ENCODE data around the gene DYNLT1. TPM values are rescaled to one million over a fixed set of nuclear protein-coding genes. Genes with fewer than 3 reads are reported as not detected.
A peak's percentile ranks its signal among the peaks of the same experiment; 100 is the strongest.
"Not testable (repeated sequence)": the region's sequence is repeated elsewhere in the genome, so short reads cannot be mapped to it uniquely, and the experiment has no call there.

DYNLT1 gene
- total and polyA plus RNA-seq, 7 donors, result 68.7 to 457 (median 118) TPM

- intact Hi-C loops (cut with DNase I), result no loop called here
- H3K9me3 ChIP-seq, result no peaks in the 10 kb centered on the region
- H3K4me3 ChIP-seq, result no peak overlapping the region
- 90 to 94% methylated on average over 7 of the region's 7 CpGs for WGBS, 2 donors
- TF ChIP-seq POLR2AphosphoS5 (IDR thresholded peaks at IDR 0.05) (no peak), POLR2A (IDR thresholded peaks at IDR 0.05) (no peak), CTCF (IDR thresholded peaks at IDR 0.05) (no peak), EP300 (IDR thresholded peaks at IDR 0.05) (no peak)
- peaks cover 0 to 60% (median 18%) of the 10 kb centered on the region in 4 donors for H3K36me3 ChIP-seq
- DNase-seq, result no peak
- peaks cover 0 to 22% (median 14%) of the 10 kb centered on the region in 4 donors for H3K4me1 ChIP-seq
- H3K27me3 ChIP-seq, result no peaks in the 10 kb centered on the region
- H3K27ac ChIP-seq, result no peak overlapping the region
Observed at GRCh38 chr6:158635427-158636073, 9.0 kb downstream of the DYNLT1 start.

GRCh38 chr6:158634695-158635426 is 9.7 kb downstream of the DYNLT1 start:
- H3K9me3 ChIP-seq, result no peaks in the 10 kb centered on the region
- TF ChIP-seq POLR2AphosphoS5 (IDR thresholded peaks at IDR 0.05) (no peak), POLR2A (IDR thresholded peaks at IDR 0.05) (no peak), EP300 (IDR thresholded peaks at IDR 0.05) (no peak), CTCF (IDR thresholded peaks at IDR 0.05) (no peak)
- intact Hi-C loops (cut with DNase I), result no loop called here
- no peak for DNase-seq
- no peaks in the 10 kb centered on the region for H3K27me3 ChIP-seq
- H3K4me1 ChIP-seq, result peaks cover 0 to 22% (median 13%) of the 10 kb centered on the region in 4 donors
- no peak overlapping the region for H3K4me3 ChIP-seq
- peaks cover 0 to 54% (median 18%) of the 10 kb centered on the region in 4 donors for H3K36me3 ChIP-seq
- no peak overlapping the region for H3K27ac ChIP-seq
- 53 to 64% methylated on average over 6 of the region's 6 CpGs for WGBS, 2 donors

- TF ChIP-seq POLR2A (IDR thresholded peaks at IDR 0.05) (no peak), CTCF (IDR thresholded peaks at IDR 0.05) (no peak), POLR2AphosphoS5 (IDR thresholded peaks at IDR 0.05) (no peak), EP300 (IDR thresholded peaks at IDR 0.05) (no peak)
- Histone ChIP-seq H3K27me3 (no peaks in the 10 kb centered on the region), H3K27ac (no peak overlapping the region), H3K9me3 (no peaks in the 10 kb centered on the region), H3K4me3 (no peak overlapping the region), H3K4me1 (peaks cover 0 to 18% (median 11%) of the 10 kb centered on the region in 4 donors), H3K36me3 (peaks cover 0 to 61% (median 18%) of the 10 kb centered on the region in 4 donors)
- intact Hi-C loops (cut with DNase I), result no loop called here
- no peak for DNase-seq
- 95 to 97% methylated on average over 11 of the region's 11 CpGs for WGBS, 2 donors
Observed at GRCh38 chr6:158633127-158633526, 11.4 kb downstream of the DYNLT1 start.

GRCh38 chr6:158632538-158633119 is 11.9 kb downstream of the DYNLT1 start:
- H3K4me3 ChIP-seq; intact Hi-C loops (cut with DNase I); DNase-seq; H3K9me3 ChIP-seq; H3K27me3 ChIP-seq: not testable (repeated sequence)
- H3K36me3 ChIP-seq, result peaks cover 0 to 62% (median 17%) of the 10 kb centered on the region in 4 donors
- WGBS, 2 donors, result 96 to 97% methylated on average over 3 of the region's 3 CpGs
- peaks cover 0 to 18% (median 11%) of the 10 kb centered on the region in 4 donors for H3K4me1 ChIP-seq
- peak overlapping the region; percentile 54 to 68 (median 57) for H3K27ac ChIP-seq
